Loucy (cell line): ENCODE data around the gene ANKRD18A.
"Not testable (repeated sequence)": the region's sequence is repeated elsewhere in the genome, so short reads cannot be mapped to it uniquely, and the experiment has no call there.

Source experiments
- H2AFZ ChIP-seq: fragments of 200-600 bp; sonication (generic); 2 replicates; pipeline ENCODE4 v1.6.0; 2016; ENCODE audit warnings: antibody characterized with exemption, mild to moderate bottlenecking, low read length, moderate library complexity
- H3F3A ChIP-seq: fragments of 200-600 bp; 2 replicates; pipeline ENCODE4 v1.6.0; 2016; ENCODE audit warnings: antibody characterized with exemption, low read depth, mild to moderate bottlenecking
- H3K27me3 ChIP-seq: fragments of 200-600 bp; sonication (generic); 2 replicates; pipeline ENCODE4 v1.6.1; 2014; ENCODE audit warnings: low read length, mild to moderate bottlenecking; ENCODE audit not compliant: insufficient read depth, poor library complexity, severe bottlenecking
- H3K36me3 ChIP-seq: fragments of 200-600 bp; sonication (generic); 2 replicates; pipeline ENCODE4 v1.6.1; 2016; ENCODE audit warnings: low read length; ENCODE audit not compliant: insufficient read depth
- H3K4me1 ChIP-seq: fragments of 200-600 bp; sonication (generic); 2 replicates; pipeline ENCODE4 v1.5.1; 2014; ENCODE audit warnings: low read length, mild to moderate bottlenecking; ENCODE audit not compliant: insufficient read depth, poor library complexity, severe bottlenecking
- H3K4me2 ChIP-seq: fragments of 200-600 bp; sonication (generic); 2 replicates; pipeline ENCODE4 v1.6.0; 2014; ENCODE audit warnings: antibody characterized with exemption, low read length, low read depth, mild to moderate bottlenecking; ENCODE audit not compliant: poor library complexity, severe bottlenecking
- H3K4me3 ChIP-seq: fragments of 200-600 bp; sonication (generic); 2 replicates; pipeline ENCODE4 v1.5.1; 2014; ENCODE audit warnings: low read length, mild to moderate bottlenecking, mixed read lengths; ENCODE audit not compliant: poor library complexity, severe bottlenecking
- H3K79me2 ChIP-seq: fragments of 200-600 bp; sonication (generic); 2 replicates; pipeline ENCODE4 v1.6.1; 2014; ENCODE audit warnings: low read length; ENCODE audit not compliant: insufficient read depth
- H3K9ac ChIP-seq: fragments of 200-600 bp; sonication (generic); 2 replicates; pipeline ENCODE4 v1.6.0; 2014; ENCODE audit warnings: mild to moderate bottlenecking, low read depth, low read length, moderate library complexity; ENCODE audit not compliant: poor library complexity, severe bottlenecking
- H3K9me2 ChIP-seq: fragments of 200-600 bp; sonication (generic); replicated peaks from 2 replicates; pipeline ENCODE4 v1.6.1; 2016; ENCODE audit warnings: low read depth, low read length, mixed read lengths
- H3K9me3 ChIP-seq: fragments of 200-600 bp; sonication (generic); 2 replicates; pipeline ENCODE4 v1.6.1; 2014; ENCODE audit warnings: mild to moderate bottlenecking, antibody characterized with exemption, low read length, low read depth; ENCODE audit not compliant: insufficient read depth
- H4K20me1 ChIP-seq: fragments of 200-600 bp; sonication (generic); 2 replicates; pipeline ENCODE4 v1.6.0; 2014; ENCODE audit warnings: antibody characterized with exemption, low read length, mild to moderate bottlenecking; ENCODE audit not compliant: insufficient read depth, poor library complexity, severe bottlenecking

The ANKRD18A gene

GRCh38 chr9:38563911-38564310 lies 56.5 kb downstream of the ANKRD18A start:
- H3K4me1 ChIP-seq, H2AFZ ChIP-seq, H3K4me2 ChIP-seq, H3K9me3 ChIP-seq, H3K9ac ChIP-seq, H4K20me1 ChIP-seq, H3F3A ChIP-seq, H3K9me2 ChIP-seq, H3K79me2 ChIP-seq, H3K27me3 ChIP-seq, H3K4me3 ChIP-seq, H3K36me3 ChIP-seq: not testable (repeated sequence)

GRCh38 chr9:38561134-38561533 lies 59.3 kb downstream of the ANKRD18A start:
- not testable (repeated sequence) for H3K79me2 ChIP-seq, H3K9me2 ChIP-seq, H3K4me3 ChIP-seq, H4K20me1 ChIP-seq, H3K4me2 ChIP-seq, H3K4me1 ChIP-seq, H2AFZ ChIP-seq, H3K36me3 ChIP-seq, H3K9ac ChIP-seq, H3F3A ChIP-seq, H3K9me3 ChIP-seq, H3K27me3 ChIP-seq

GRCh38 chr9:38559172-38559571 lies 61.2 kb downstream of the ANKRD18A start:
- H3K27me3 ChIP-seq, H4K20me1 ChIP-seq, H3K9ac ChIP-seq, H3K4me3 ChIP-seq, H3K4me2 ChIP-seq, H2AFZ ChIP-seq, H3K4me1 ChIP-seq, H3K9me2 ChIP-seq, H3F3A ChIP-seq, H3K79me2 ChIP-seq, H3K9me3 ChIP-seq, H3K36me3 ChIP-seq: not testable (repeated sequence)

GRCh38 chr9:38557746-38558145 lies 62.6 kb downstream of the ANKRD18A start:
- not testable (repeated sequence) for H3K36me3 ChIP-seq, H3K27me3 ChIP-seq, H3K9me2 ChIP-seq, H4K20me1 ChIP-seq, H2AFZ ChIP-seq, H3K4me2 ChIP-seq, H3K4me1 ChIP-seq, H3K9ac ChIP-seq, H3K79me2 ChIP-seq, H3F3A ChIP-seq, H3K4me3 ChIP-seq, H3K9me3 ChIP-seq

GRCh38 chr9:38554966-38555365 lies 65.4 kb downstream of the ANKRD18A start:
- H3K9me3 ChIP-seq, H3F3A ChIP-seq, H3K9ac ChIP-seq, H3K4me3 ChIP-seq, H3K9me2 ChIP-seq, H3K79me2 ChIP-seq, H4K20me1 ChIP-seq, H3K4me2 ChIP-seq, H3K36me3 ChIP-seq, H3K4me1 ChIP-seq, H2AFZ ChIP-seq, H3K27me3 ChIP-seq: not testable (repeated sequence)

GRCh38 chr9:38553019-38553418 lies 67.4 kb downstream of the ANKRD18A start:
- not testable (repeated sequence) for H4K20me1 ChIP-seq, H2AFZ ChIP-seq, H3K27me3 ChIP-seq, H3K4me1 ChIP-seq, H3K9me3 ChIP-seq, H3K9ac ChIP-seq, H3K9me2 ChIP-seq, H3K4me3 ChIP-seq, H3F3A ChIP-seq, H3K36me3 ChIP-seq, H3K79me2 ChIP-seq, H3K4me2 ChIP-seq

- not testable (repeated sequence) for H2AFZ ChIP-seq, H3K4me1 ChIP-seq, H3F3A ChIP-seq, H3K9ac ChIP-seq, H3K9me3 ChIP-seq, H4K20me1 ChIP-seq, H3K9me2 ChIP-seq, H3K36me3 ChIP-seq, H3K4me3 ChIP-seq, H3K4me2 ChIP-seq, H3K27me3 ChIP-seq, H3K79me2 ChIP-seq
Observed at GRCh38 chr9:38546497-38547163, 73.8 kb downstream of the ANKRD18A start.
